Measurements from ENCODE around the gene RPL13A. TPM values are rescaled to one million over a fixed set of nuclear protein-coding genes. Genes with fewer than 3 reads are reported as not detected.

Gene RPL13A
- polyA plus RNA-seq, 1 of the 3 experiments (the other 2 are of a cell fraction), result 2,748 TPM

DNA sequence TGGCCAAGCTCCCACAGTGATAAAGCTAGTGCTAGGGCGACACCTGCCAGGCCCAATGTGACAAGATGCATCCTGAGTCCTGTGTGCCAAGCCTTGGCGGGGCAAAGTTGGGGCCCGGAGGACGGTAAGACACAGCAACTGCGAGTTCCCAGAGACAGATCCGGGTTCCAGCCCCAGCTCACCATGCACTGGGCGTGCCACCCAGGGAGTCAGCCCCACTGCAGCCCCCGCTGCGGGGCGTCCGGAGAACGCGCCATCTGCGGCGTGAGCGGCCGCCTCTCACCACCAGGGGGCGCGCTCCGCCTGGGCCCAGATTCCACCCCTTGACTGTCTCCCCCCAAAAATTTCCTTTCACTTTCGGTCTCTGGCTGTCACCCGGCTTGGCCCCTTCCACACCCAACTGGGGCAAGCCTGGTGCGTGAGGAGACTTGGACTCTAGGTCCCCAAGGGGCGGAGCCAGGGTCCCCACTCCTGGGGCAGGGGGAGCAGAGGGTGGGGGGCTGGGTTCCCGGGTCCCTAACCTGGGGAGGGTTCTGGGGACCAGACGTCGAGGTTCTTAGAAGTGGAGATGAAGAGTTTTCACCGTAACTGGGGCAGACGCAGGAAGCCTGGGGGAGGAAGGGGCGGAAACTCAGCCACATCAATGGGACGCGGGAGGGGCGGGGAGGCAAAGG, 13.4 kb upstream of the RPL13A start, which contains the start of gene FLT3LG:
TSS of gene FLT3LG (plus strand) at position 348 of the 674 bp plus-strand sequence. CDS start 425 bp downstream, outside the sequence.
- H3K4me3 ChIP-seq (ENCODE audit: low read depth in 2 of 2, low read length in 1 of 2), result peak within 1 kb of the TSS; percentile 46 to 84
- no peaks in the 10 kb centered on the region for H4K20me1 ChIP-seq (ENCODE audit: insufficient read depth)
- 0 out of 4 replicates have a peak within 1 kb of the TSS, but pooled peaks of 1 of the 2 experiments have one; percentile 28 for H3K27ac ChIP-seq (ENCODE audit: low read depth in 2 of 2, low read length in 1 of 2)
- 9% methylated on average over 15 of the region's 33 CpGs for WGBS (ENCODE audit: low lambda C conversion rate)
- no peaks in the 10 kb centered on the region for H3K9me2 ChIP-seq
- ChIA-PET CTCF (interaction anchor here (0.5 to 2.6 kb wide), 22 partner anchors 9 to 97 kb away, joined by 3 to 16 read pairs (median 4); partner anchors contain the start of genes ALDH16A1, RPL13A and RPS11), POLR2A (no interaction called here)
- H3K4me2 ChIP-seq, result peak within 1 kb of the TSS; percentile 85
- peak; percentile 96 for DNase-seq
- H3K79me2 ChIP-seq (ENCODE audit: insufficient read depth), result no peaks in the 10 kb centered on the region
- H3K27me3 ChIP-seq (ENCODE audit: insufficient read depth), result no peaks in the 10 kb centered on the region
- H3F3A ChIP-seq (replicated peaks; ENCODE audit: insufficient read depth), result peaks cover 3% of the 10 kb centered on the region
- H3K4me1 ChIP-seq (ENCODE audit: control insufficient read depth in 1 of 2, insufficient read depth in 2 of 2, low read depth in 1 of 2, low read length in 1 of 2), result peaks cover 0 to 5% of the 10 kb centered on the region in 2 experiments; a peak in 2 of 4 replicates
- H2AFZ ChIP-seq (ENCODE audit: low read depth), result peak within 1 kb of the TSS; percentile 94
- no peaks in the 10 kb centered on the region for H3K9me3 ChIP-seq
- peak within 1 kb of the TSS; percentile 85 for H3K9ac ChIP-seq
- no peaks in the 10 kb centered on the region for H3K36me3 ChIP-seq (replicated peaks in 1 of 2; ENCODE audit: control insufficient read depth in 1 of 2, insufficient read depth in 2 of 2, low read length in 1 of 2)
- TF ChIP-seq, protein P1, sequence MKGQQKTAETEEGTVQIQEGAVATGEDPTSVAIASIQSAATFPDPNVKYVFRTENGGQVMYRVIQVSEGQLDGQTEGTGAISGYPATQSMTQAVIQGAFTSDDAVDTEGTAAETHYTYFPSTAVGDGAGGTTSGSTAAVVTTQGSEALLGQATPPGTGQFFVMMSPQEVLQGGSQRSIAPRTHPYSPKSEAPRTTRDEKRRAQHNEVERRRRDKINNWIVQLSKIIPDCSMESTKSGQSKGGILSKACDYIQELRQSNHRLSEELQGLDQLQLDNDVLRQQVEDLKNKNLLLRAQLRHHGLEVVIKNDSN (IDR thresholded peaks at IDR 0.05; ENCODE audit: borderline replicate concordance, low read depth), result no peak
- TF ChIP-seq FOXM1 (IDR thresholded peaks at IDR 0.05; ENCODE audit: low read depth), result no peak
- TF ChIP-seq JUND (IDR thresholded peaks at IDR 0.05), result no peak
- TF ChIP-seq EZH2phosphoT487 (IDR thresholded peaks at IDR 0.05; ENCODE audit: borderline replicate concordance, low read depth), result no peak
- no peak for TF ChIP-seq MEF2A (IDR thresholded peaks at IDR 0.05; ENCODE audit: borderline replicate concordance, low read depth)
- TF ChIP-seq, protein P2, sequence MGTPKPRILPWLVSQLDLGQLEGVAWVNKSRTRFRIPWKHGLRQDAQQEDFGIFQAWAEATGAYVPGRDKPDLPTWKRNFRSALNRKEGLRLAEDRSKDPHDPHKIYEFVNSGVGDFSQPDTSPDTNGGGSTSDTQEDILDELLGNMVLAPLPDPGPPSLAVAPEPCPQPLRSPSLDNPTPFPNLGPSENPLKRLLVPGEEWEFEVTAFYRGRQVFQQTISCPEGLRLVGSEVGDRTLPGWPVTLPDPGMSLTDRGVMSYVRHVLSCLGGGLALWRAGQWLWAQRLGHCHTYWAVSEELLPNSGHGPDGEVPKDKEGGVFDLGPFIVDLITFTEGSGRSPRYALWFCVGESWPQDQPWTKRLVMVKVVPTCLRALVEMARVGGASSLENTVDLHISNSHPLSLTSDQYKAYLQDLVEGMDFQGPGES (IDR thresholded peaks at IDR 0.05; ENCODE audit: low read depth, low read length), result no peak
- peak; percentile 75; the same call in 1 of the 2 replicates for TF ChIP-seq SIN3A (IDR thresholded peaks at IDR 0.05; ENCODE audit: borderline replicate concordance, low read depth, low read length)
- TF ChIP-seq, protein P3, sequence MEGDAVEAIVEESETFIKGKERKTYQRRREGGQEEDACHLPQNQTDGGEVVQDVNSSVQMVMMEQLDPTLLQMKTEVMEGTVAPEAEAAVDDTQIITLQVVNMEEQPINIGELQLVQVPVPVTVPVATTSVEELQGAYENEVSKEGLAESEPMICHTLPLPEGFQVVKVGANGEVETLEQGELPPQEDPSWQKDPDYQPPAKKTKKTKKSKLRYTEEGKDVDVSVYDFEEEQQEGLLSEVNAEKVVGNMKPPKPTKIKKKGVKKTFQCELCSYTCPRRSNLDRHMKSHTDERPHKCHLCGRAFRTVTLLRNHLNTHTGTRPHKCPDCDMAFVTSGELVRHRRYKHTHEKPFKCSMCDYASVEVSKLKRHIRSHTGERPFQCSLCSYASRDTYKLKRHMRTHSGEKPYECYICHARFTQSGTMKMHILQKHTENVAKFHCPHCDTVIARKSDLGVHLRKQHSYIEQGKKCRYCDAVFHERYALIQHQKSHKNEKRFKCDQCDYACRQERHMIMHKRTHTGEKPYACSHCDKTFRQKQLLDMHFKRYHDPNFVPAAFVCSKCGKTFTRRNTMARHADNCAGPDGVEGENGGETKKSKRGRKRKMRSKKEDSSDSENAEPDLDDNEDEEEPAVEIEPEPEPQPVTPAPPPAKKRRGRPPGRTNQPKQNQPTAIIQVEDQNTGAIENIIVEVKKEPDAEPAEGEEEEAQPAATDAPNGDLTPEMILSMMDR (IDR thresholded peaks at IDR 0.05), result peak; percentile 97
- TF ChIP-seq POLR2AphosphoS5 (IDR thresholded peaks at IDR 0.05; ENCODE audit: low read depth, low read length), result peak; percentile 32; the same call in 1 of the 2 replicates
- TF ChIP-seq, protein P4, sequence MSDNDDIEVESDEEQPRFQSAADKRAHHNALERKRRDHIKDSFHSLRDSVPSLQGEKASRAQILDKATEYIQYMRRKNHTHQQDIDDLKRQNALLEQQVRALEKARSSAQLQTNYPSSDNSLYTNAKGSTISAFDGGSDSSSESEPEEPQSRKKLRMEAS (IDR thresholded peaks at IDR 0.05; ENCODE audit: low read depth), result peak; percentile 63; the same call in 1 of the 2 replicates
- no peak for TF ChIP-seq ELF1 (IDR thresholded peaks at IDR 0.05)
- TF ChIP-seq, protein P5, sequence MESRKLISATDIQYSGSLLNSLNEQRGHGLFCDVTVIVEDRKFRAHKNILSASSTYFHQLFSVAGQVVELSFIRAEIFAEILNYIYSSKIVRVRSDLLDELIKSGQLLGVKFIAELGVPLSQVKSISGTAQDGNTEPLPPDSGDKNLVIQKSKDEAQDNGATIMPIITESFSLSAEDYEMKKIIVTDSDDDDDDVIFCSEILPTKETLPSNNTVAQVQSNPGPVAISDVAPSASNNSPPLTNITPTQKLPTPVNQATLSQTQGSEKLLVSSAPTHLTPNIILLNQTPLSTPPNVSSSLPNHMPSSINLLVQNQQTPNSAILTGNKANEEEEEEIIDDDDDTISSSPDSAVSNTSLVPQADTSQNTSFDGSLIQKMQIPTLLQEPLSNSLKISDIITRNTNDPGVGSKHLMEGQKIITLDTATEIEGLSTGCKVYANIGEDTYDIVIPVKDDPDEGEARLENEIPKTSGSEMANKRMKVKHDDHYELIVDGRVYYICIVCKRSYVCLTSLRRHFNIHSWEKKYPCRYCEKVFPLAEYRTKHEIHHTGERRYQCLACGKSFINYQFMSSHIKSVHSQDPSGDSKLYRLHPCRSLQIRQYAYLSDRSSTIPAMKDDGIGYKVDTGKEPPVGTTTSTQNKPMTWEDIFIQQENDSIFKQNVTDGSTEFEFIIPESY (IDR thresholded peaks at IDR 0.05; ENCODE audit: borderline replicate concordance, low read depth), result no peak
- no peak for TF ChIP-seq RFX5 (IDR thresholded peaks at IDR 0.05; ENCODE audit: low read length)
- TF ChIP-seq FOXJ3 (CRISPR knock-in tag; IDR thresholded peaks at IDR 0.05), result no peak
- TF ChIP-seq NFIC (IDR thresholded peaks at IDR 0.05; ENCODE audit: borderline replicate concordance), result no peak
- no peak for TF ChIP-seq CHD2 (IDR thresholded peaks at IDR 0.05; ENCODE audit: low read length, partially characterized antibody)
- peak; percentile 53 for TF ChIP-seq SMC3 (IDR thresholded peaks at IDR 0.05; ENCODE audit: low read depth, low read length)
- TF ChIP-seq, protein P6, sequence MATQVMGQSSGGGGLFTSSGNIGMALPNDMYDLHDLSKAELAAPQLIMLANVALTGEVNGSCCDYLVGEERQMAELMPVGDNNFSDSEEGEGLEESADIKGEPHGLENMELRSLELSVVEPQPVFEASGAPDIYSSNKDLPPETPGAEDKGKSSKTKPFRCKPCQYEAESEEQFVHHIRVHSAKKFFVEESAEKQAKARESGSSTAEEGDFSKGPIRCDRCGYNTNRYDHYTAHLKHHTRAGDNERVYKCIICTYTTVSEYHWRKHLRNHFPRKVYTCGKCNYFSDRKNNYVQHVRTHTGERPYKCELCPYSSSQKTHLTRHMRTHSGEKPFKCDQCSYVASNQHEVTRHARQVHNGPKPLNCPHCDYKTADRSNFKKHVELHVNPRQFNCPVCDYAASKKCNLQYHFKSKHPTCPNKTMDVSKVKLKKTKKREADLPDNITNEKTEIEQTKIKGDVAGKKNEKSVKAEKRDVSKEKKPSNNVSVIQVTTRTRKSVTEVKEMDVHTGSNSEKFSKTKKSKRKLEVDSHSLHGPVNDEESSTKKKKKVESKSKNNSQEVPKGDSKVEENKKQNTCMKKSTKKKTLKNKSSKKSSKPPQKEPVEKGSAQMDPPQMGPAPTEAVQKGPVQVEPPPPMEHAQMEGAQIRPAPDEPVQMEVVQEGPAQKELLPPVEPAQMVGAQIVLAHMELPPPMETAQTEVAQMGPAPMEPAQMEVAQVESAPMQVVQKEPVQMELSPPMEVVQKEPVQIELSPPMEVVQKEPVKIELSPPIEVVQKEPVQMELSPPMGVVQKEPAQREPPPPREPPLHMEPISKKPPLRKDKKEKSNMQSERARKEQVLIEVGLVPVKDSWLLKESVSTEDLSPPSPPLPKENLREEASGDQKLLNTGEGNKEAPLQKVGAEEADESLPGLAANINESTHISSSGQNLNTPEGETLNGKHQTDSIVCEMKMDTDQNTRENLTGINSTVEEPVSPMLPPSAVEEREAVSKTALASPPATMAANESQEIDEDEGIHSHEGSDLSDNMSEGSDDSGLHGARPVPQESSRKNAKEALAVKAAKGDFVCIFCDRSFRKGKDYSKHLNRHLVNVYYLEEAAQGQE (IDR thresholded peaks at IDR 0.05; ENCODE audit: low read depth, low read length), result no peak
- TF ChIP-seq, protein P7, sequence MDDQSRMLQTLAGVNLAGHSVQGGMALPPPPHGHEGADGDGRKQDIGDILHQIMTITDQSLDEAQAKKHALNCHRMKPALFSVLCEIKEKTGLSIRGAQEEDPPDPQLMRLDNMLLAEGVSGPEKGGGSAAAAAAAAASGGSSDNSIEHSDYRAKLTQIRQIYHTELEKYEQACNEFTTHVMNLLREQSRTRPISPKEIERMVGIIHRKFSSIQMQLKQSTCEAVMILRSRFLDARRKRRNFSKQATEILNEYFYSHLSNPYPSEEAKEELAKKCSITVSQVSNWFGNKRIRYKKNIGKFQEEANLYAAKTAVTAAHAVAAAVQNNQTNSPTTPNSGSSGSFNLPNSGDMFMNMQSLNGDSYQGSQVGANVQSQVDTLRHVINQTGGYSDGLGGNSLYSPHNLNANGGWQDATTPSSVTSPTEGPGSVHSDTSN (IDR thresholded peaks at IDR 0.05), result no peak
- TF ChIP-seq RCOR1 (IDR thresholded peaks at IDR 0.05; ENCODE audit: low read length), result no peak; the same call in 1 of the 2 replicates
- TF ChIP-seq GATA2 (CRISPR knock-in tag; IDR thresholded peaks at IDR 0.05), result no peak
- TF ChIP-seq TAF1 (IDR thresholded peaks at IDR 0.05; ENCODE audit: borderline replicate concordance, low read depth, low read length), result 0 out of 2 replicates have a peak, but pooled peaks have one; percentile 46

All from SK-N-SH (cell line).